H9 (cell line): ENCODE data around the gene KRTAP10-12. TPM values are rescaled to one million over a fixed set of nuclear protein-coding genes. Genes with fewer than 3 reads are reported as not detected.

ENCODE experiments used
- DNase-seq: peaks from one replicate; pipeline ENCODE4 v3.0.0-alpha.2; 2017
- H2AFZ ChIP-seq: one replicate; pipeline ENCODE4 v1.6.1; 2013; ENCODE audit warnings: mild to moderate bottlenecking, low read length, control low read depth, moderate library complexity
- H2AK5ac ChIP-seq: 2 replicates; pipeline ENCODE4 v1.6.1; 2013; ENCODE audit warnings: low read length, control low read depth, mixed read lengths; ENCODE audit not compliant: insufficient read length
- H2BK120ac ChIP-seq: one replicate; pipeline ENCODE4 v1.6.1; 2013; ENCODE audit warnings: low read depth, mild to moderate bottlenecking, low read length, control low read depth, inconsistent platforms; ENCODE audit not compliant: poor library complexity, severe bottlenecking
- H2BK12ac ChIP-seq: 2 replicates; pipeline ENCODE4 v1.6.1; 2013; ENCODE audit warnings: low read length, control low read depth, mixed read lengths, low read depth; ENCODE audit not compliant: insufficient read length
- H2BK15ac ChIP-seq: 2 replicates; pipeline ENCODE4 v1.6.1; 2013; ENCODE audit warnings: low read depth, low read length, control low read depth
- H2BK20ac ChIP-seq: one replicate; pipeline ENCODE4 v1.6.1; 2013; ENCODE audit warnings: low read depth, mild to moderate bottlenecking, low read length, control low read depth, inconsistent platforms; ENCODE audit not compliant: poor library complexity, severe bottlenecking
- H2BK5ac ChIP-seq: 2 replicates; pipeline ENCODE4 v1.6.1; 2013; ENCODE audit warnings: low read length, control low read depth, mixed read lengths; ENCODE audit not compliant: insufficient read length
- H3K14ac ChIP-seq: 2 replicates; pipeline ENCODE4 v1.6.1; 2013; ENCODE audit warnings: low read length, control low read depth; ENCODE audit not compliant: insufficient read depth
- H3K18ac ChIP-seq: 2 replicates; pipeline ENCODE4 v1.6.1; 2013; ENCODE audit warnings: low read depth, mild to moderate bottlenecking, mixed read lengths, low read length, control low read depth; ENCODE audit not compliant: insufficient read length
- H3K23ac ChIP-seq: 2 replicates; pipeline ENCODE4 v1.6.1; 2013; ENCODE audit warnings: low read length, control low read depth, mixed read lengths, low read depth; ENCODE audit not compliant: insufficient read length
- H3K23me2 ChIP-seq: 2 replicates; pipeline ENCODE4 v1.6.1; 2013; ENCODE audit warnings: low read depth, mild to moderate bottlenecking, mixed read lengths, low read length, control low read depth; ENCODE audit not compliant: insufficient read length, poor library complexity, severe bottlenecking
- H3K27ac ChIP-seq: 2 replicates; pipeline ENCODE4 v1.5.1; 2013; ENCODE audit warnings: low read length, control low read depth, mixed read lengths, low read depth; ENCODE audit not compliant: insufficient read length
- H3K27me3 ChIP-seq: 2 replicates; pipeline ENCODE4 v1.6.1; 2013; ENCODE audit warnings: low read length, control low read depth, inconsistent platforms; ENCODE audit not compliant: insufficient read depth
- H3K4ac ChIP-seq: 2 replicates; pipeline ENCODE4 v1.6.1; 2013; ENCODE audit warnings: low read depth, mild to moderate bottlenecking, control low read depth, inconsistent platforms, low read length, moderate library complexity
- H3K4me1 ChIP-seq: 2 replicates; pipeline ENCODE4 v1.6.1; 2013; ENCODE audit warnings: low read length, control low read depth, inconsistent platforms; ENCODE audit not compliant: insufficient read depth
- H3K4me2 ChIP-seq: 2 replicates; pipeline ENCODE4 v1.6.1; 2013; ENCODE audit warnings: low read length, control low read depth, mixed read lengths; ENCODE audit not compliant: insufficient read length, insufficient read depth
- H3K56ac ChIP-seq: 2 replicates; pipeline ENCODE4 v1.6.1; 2013; ENCODE audit warnings: low read depth, mild to moderate bottlenecking, mixed read lengths, low read length, control low read depth; ENCODE audit not compliant: insufficient read length
- H3K79me1 ChIP-seq: 2 replicates; pipeline ENCODE4 v1.6.1; 2013; ENCODE audit warnings: low read depth, mild to moderate bottlenecking, moderate library complexity, low read length, control low read depth, inconsistent platforms; ENCODE audit not compliant: insufficient read depth, poor library complexity, severe bottlenecking
- H3K79me2 ChIP-seq: 2 replicates; pipeline ENCODE4 v1.6.1; 2013; ENCODE audit warnings: low read length, control low read depth, inconsistent platforms; ENCODE audit not compliant: insufficient read depth
- H3K9ac ChIP-seq: 2 replicates; pipeline ENCODE4 v1.6.1; 2013; ENCODE audit warnings: low read length, control low read depth, mixed read lengths; ENCODE audit not compliant: insufficient read length; ENCODE audit errors: extremely low read depth
- H3K9me3 ChIP-seq: one replicate; pipeline ENCODE4 v1.6.1; 2013; ENCODE audit warnings: low read depth, low read length, inconsistent platforms; ENCODE audit not compliant: control insufficient read depth
- H3T11ph ChIP-seq: one replicate; pipeline ENCODE4 v1.6.1; 2013; ENCODE audit warnings: mild to moderate bottlenecking, low read length, control low read depth, inconsistent platforms
- H4K20me1 ChIP-seq: one replicate; pipeline ENCODE4 v1.6.1; 2013; ENCODE audit not compliant: control insufficient read depth, insufficient read length, insufficient read depth
- H4K5ac ChIP-seq: 2 replicates; pipeline ENCODE4 v1.6.1; 2013; ENCODE audit warnings: low read depth, mild to moderate bottlenecking, mixed read lengths, low read length, control low read depth; ENCODE audit not compliant: insufficient read length
- H4K8ac ChIP-seq: replicated peaks from 2 replicates; pipeline ENCODE4 v1.6.1; 2013; ENCODE audit warnings: low read length, control low read depth, mixed read lengths, low read depth; ENCODE audit not compliant: insufficient read length
- H4K91ac ChIP-seq: 2 replicates; pipeline ENCODE4 v1.6.1; 2013; ENCODE audit warnings: low read depth, mild to moderate bottlenecking, moderate library complexity, mixed read lengths, low read length, control low read depth; ENCODE audit not compliant: insufficient read length
- H3K27ac Mint-ChIP-seq, 3 experiments: 2 replicates in 2 of 3; 3 replicates in 1 of 3; pipeline ENCODE4 v1.8.0; 2020 to 2021; ENCODE audit warnings: mixed read lengths in 3 of 3, mild to moderate bottlenecking in 1 of 3, moderate library complexity in 1 of 3
- H3K27me3 Mint-ChIP-seq: 2 replicates; pipeline ENCODE4 v1.8.0; 2021; ENCODE audit warnings: low read depth, mild to moderate bottlenecking, moderate library complexity, mixed read lengths
- H3K36me3 Mint-ChIP-seq, 3 experiments: 2 replicates in 2 of 3; 3 replicates in 1 of 3; pipeline ENCODE4 v1.8.0; 2020 to 2021; ENCODE audit warnings: low read depth in 3 of 3, mixed read lengths in 3 of 3; ENCODE audit not compliant: insufficient read depth in 1 of 3
- H3K4me1 Mint-ChIP-seq, 2 experiments: 2 replicates each; pipeline ENCODE4 v1.8.0; 2020; ENCODE audit warnings: mixed read lengths in 2 of 2
- H3K4me3 Mint-ChIP-seq, 2 experiments: 2 replicates in 1 of 2; 3 replicates in 1 of 2; pipeline ENCODE4 v1.8.0; 2020 to 2021; ENCODE audit warnings: mild to moderate bottlenecking in 2 of 2, mixed read lengths in 2 of 2, moderate library complexity in 1 of 2
- H3K9me3 Mint-ChIP-seq, 2 experiments: 2 replicates in 1 of 2; 3 replicates in 1 of 2; pipeline ENCODE4 v1.8.0; 2020; ENCODE audit warnings: mild to moderate bottlenecking in 2 of 2, mixed read lengths in 2 of 2, moderate library complexity in 1 of 2
- CTCF ChIP-seq: fragments of 200-600 bp; sonication (generic); conservative IDR thresholded peaks from 3 replicates; pipeline ENCODE4 v1.8.0; 2021; ENCODE audit warnings: antibody characterized with exemption, mild to moderate bottlenecking
- WGBS: extraction: QIAGEN DNeasy Blood & Tissue Kit; methylation state at CpG from one replicate; pipeline ENCODE4 v1.1.7; 2013; ENCODE audit warnings: missing lambda C conversion rate, low lambda C conversion rate, mixed read lengths; ENCODE audit not compliant: insufficient read length; ENCODE audit errors: extremely low coverage; 5-methylcytosine and 5-hydroxymethylcytosine counted together
- total RNA-seq: library from RNA; stranded (reverse); gene quantifications from 2 replicates; pipeline ENCODE4 v1.2.1, GENCODE V29; 2021

The KRTAP10-12 gene
- total RNA-seq, 1 experiment from 2014 or later, result not detected

- Histone ChIP-seq H3K4me2 (peak overlapping the region; percentile 39), H3K4ac (no peak overlapping the region), H2BK12ac (no peak overlapping the region), H4K91ac (no peak overlapping the region), H2BK15ac (no peak overlapping the region; the same call in 1 of the 2 replicates), H3K14ac (no peak overlapping the region; the same call in 1 of the 2 replicates), H2BK5ac (no peak overlapping the region), H3K79me2 (no peaks in the 10 kb centered on the region), H3K9ac (no peak overlapping the region), H2AK5ac (no peak overlapping the region), H2AFZ (no peak overlapping the region), H3K18ac (no peak overlapping the region), H3K23me2 (peaks cover 38% of the 10 kb centered on the region), H3K79me1 (no peaks in the 10 kb centered on the region), H2BK20ac (no peak overlapping the region), H3T11ph (no peak overlapping the region), H4K20me1 (no peaks in the 10 kb centered on the region), H3K23ac (no peak overlapping the region), H3K9me3 (no peaks in the 10 kb centered on the region), H3K4me1 (peaks cover 3% of the 10 kb centered on the region; the same call in 1 of the 2 replicates), H3K56ac (no peak overlapping the region), H3K27ac (no peak overlapping the region), H3K27me3 (peaks cover 55% of the 10 kb centered on the region; the same call in 1 of the 2 replicates), H4K8ac (no peak overlapping the region), H2BK120ac (no peak overlapping the region), H4K5ac (no peak overlapping the region)
- no CpG with 5 or more reads among the region's 45 CpGs for WGBS
- Mint-ChIP-seq H3K4me1 (peaks cover 62 to 73% of the 10 kb centered on the region in 2 experiments), H3K4me3 (peak overlapping the region; percentile 59 to 80), H3K27ac (peak overlapping the region in 1 of 3 experiments; percentile 22; a peak in 1 of 7 replicates), H3K27me3 (peaks cover 88% of the 10 kb centered on the region), H3K9me3 (no peaks in the 10 kb centered on the region), H3K36me3 (no peaks in the 10 kb centered on the region; a peak in 2 of 7 replicates)
- DNase-seq, result peak; percentile 46
- no peak for TF ChIP-seq CTCF
These were observed 12.7 kb downstream of the KRTAP10-12 start for GRCh38 chr21:44709426-44710293.
